ENCODE results near the gene AIDA.
A peak's percentile ranks its signal among the peaks of the same experiment; 100 is the strongest.

The AIDA gene

GRCh38 chr1:222643938-222644635, 68.2 kb downstream of the AIDA start (continued):
- TF ChIP-seq TSHZ1 (tag by site-specific recombination; IDR thresholded peaks at IDR 0.05; ENCODE audit: borderline replicate concordance) (no peak), ZNF596 (tag by site-specific recombination; IDR thresholded peaks at IDR 0.05) (no peak), ZBTB20 (tag by site-specific recombination; IDR thresholded peaks at IDR 0.05) (peak; percentile 98), ZNF629 (tag by site-specific recombination; IDR thresholded peaks at IDR 0.05) (peak; percentile 90), ZNF776 (tag by site-specific recombination; IDR thresholded peaks at IDR 0.05; ENCODE audit: borderline replicate concordance) (no peak), ZBTB49 (tag by site-specific recombination; IDR thresholded peaks at IDR 0.05; ENCODE audit: low read depth) (no peak), ZNF366 (tag by site-specific recombination; conservative IDR thresholded peaks at IDR 0.05) (peak; percentile 76), ZFP69B (tag by site-specific recombination; IDR thresholded peaks at IDR 0.05) (0 out of 2 replicates have a peak, but pooled peaks have one; percentile 40), IKZF3 (tag by site-specific recombination; IDR thresholded peaks at IDR 0.05) (peak; percentile 70), ZSCAN16 (tag by site-specific recombination; IDR thresholded peaks at IDR 0.05) (no peak), ZNF518A (tag by site-specific recombination; conservative IDR thresholded peaks at IDR 0.05; ENCODE audit: low read depth) (peak; percentile 74), ZBTB8A (tag by site-specific recombination; IDR thresholded peaks at IDR 0.05) (peak; percentile 75), ZBTB26 (tag by site-specific recombination; optimal IDR thresholded peaks at IDR 0.05) (peak; percentile 17), ZNF624 (tag by site-specific recombination; IDR thresholded peaks at IDR 0.05) (no peak), ZNF416 (tag by site-specific recombination; IDR thresholded peaks at IDR 0.05) (no peak), ZNF37A (tag by site-specific recombination; IDR thresholded peaks at IDR 0.05) (no peak), ZNF211 (tag by site-specific recombination; IDR thresholded peaks at IDR 0.05; ENCODE audit: low read depth) (no peak), GLIS1 (tag by site-specific recombination; IDR thresholded peaks at IDR 0.05) (no peak), TCF7L2 (IDR thresholded peaks at IDR 0.05; ENCODE audit: borderline replicate concordance, low read depth, low read length) (peak; percentile 97), ELK4 (IDR thresholded peaks at IDR 0.05; ENCODE audit: borderline replicate concordance, low read depth, low read length) (0 out of 2 replicates have a peak, but pooled peaks have one; percentile 58), ZNF174 (tag by site-specific recombination; IDR thresholded peaks at IDR 0.05) (no peak), ZNF837 (tag by site-specific recombination; IDR thresholded peaks at IDR 0.05) (no peak), ZNF324 (tag by site-specific recombination; IDR thresholded peaks at IDR 0.05) (0 out of 2 replicates have a peak, but pooled peaks have one; percentile 14), KLF10 (tag by site-specific recombination; IDR thresholded peaks at IDR 0.05) (peak; percentile 90), ZXDB (tag by site-specific recombination; IDR thresholded peaks at IDR 0.05) (peak; percentile 97), ZNF555 (tag by site-specific recombination; conservative IDR thresholded peaks at IDR 0.05) (no peak), ZNF2 (tag by site-specific recombination; IDR thresholded peaks at IDR 0.05) (peak; percentile 74; the same call in 1 of the 2 replicates)
